Measurements from ENCODE around the gene CISD3.

DNA sequence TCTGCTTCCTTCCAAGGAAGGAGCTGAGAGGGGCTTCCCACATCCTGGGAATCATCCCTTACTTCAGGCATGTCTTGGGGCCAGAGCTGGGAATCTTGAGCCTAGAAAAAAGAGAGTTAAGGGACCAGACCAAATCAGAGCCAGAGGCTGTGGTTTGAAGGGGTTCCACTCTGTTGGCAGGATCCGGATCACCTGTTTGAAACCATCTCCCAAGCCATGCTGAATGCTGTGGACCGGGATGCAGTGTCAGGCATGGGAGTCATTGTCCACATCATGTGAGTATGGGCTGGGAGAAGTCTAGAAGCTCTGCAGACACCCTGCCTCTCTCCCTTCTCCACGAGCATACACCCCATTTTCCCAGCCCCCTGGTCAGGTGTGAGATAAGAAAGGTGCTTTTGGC is 32.1 kb downstream of the CISD3 start:
- TF ChIP-seq POLR2A (IDR thresholded peaks at IDR 0.05) (no peak), POLR2AphosphoS5 (IDR thresholded peaks at IDR 0.05) (no peak)
- TF ChIP-seq, protein P1, sequence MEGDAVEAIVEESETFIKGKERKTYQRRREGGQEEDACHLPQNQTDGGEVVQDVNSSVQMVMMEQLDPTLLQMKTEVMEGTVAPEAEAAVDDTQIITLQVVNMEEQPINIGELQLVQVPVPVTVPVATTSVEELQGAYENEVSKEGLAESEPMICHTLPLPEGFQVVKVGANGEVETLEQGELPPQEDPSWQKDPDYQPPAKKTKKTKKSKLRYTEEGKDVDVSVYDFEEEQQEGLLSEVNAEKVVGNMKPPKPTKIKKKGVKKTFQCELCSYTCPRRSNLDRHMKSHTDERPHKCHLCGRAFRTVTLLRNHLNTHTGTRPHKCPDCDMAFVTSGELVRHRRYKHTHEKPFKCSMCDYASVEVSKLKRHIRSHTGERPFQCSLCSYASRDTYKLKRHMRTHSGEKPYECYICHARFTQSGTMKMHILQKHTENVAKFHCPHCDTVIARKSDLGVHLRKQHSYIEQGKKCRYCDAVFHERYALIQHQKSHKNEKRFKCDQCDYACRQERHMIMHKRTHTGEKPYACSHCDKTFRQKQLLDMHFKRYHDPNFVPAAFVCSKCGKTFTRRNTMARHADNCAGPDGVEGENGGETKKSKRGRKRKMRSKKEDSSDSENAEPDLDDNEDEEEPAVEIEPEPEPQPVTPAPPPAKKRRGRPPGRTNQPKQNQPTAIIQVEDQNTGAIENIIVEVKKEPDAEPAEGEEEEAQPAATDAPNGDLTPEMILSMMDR (IDR thresholded peaks at IDR 0.05 in 8 of 11, conservative IDR thresholded peaks at IDR 0.05 in 3 of 11) = no peak

All from spleen (tissue), 7 donors.